ENCODE data around the gene ASCC3.

DNA sequence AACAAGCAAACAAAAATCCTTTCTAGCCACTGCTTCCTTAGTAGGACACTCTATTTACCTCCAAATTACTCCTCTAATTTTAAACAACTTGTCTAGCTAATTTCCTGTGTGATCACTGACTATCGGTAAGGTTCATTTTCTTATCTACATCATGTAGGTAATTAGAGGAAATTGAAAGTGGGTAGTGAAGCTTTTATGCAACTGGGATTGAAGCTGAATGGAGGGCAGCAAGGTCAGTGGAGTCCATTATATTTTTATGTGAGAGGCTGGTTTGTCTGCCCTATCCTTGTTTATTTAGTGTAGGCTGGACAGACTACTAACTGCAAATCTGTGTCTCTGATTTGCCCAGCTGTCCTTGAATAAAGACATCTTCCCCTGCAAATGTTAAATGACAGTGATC, 327.9 kb downstream of the ASCC3 start:
- TF ChIP-seq, protein P1, sequence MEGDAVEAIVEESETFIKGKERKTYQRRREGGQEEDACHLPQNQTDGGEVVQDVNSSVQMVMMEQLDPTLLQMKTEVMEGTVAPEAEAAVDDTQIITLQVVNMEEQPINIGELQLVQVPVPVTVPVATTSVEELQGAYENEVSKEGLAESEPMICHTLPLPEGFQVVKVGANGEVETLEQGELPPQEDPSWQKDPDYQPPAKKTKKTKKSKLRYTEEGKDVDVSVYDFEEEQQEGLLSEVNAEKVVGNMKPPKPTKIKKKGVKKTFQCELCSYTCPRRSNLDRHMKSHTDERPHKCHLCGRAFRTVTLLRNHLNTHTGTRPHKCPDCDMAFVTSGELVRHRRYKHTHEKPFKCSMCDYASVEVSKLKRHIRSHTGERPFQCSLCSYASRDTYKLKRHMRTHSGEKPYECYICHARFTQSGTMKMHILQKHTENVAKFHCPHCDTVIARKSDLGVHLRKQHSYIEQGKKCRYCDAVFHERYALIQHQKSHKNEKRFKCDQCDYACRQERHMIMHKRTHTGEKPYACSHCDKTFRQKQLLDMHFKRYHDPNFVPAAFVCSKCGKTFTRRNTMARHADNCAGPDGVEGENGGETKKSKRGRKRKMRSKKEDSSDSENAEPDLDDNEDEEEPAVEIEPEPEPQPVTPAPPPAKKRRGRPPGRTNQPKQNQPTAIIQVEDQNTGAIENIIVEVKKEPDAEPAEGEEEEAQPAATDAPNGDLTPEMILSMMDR (IDR thresholded peaks at IDR 0.05; ENCODE audit: low read length) = no peak
- TF ChIP-seq EZH2 (IDR thresholded peaks at IDR 0.05; ENCODE audit: borderline replicate concordance, low read length) = no peak

Measured in OCI-LY1 (cell line).